ENCODE data around the gene GLG1.

GRCh38 chr16:74439685-74440084 lies 167.2 kb downstream of the GLG1 start:
- TF ChIP-seq POLR2AphosphoS5 (IDR thresholded peaks at IDR 0.05): no peak
- no peak for TF ChIP-seq EP300 (IDR thresholded peaks at IDR 0.05; ENCODE audit: low read depth)
- no peak for TF ChIP-seq CTCF (IDR thresholded peaks at IDR 0.05)
- TF ChIP-seq POLR2A (IDR thresholded peaks at IDR 0.05): no peak

Data from transverse colon (tissue), 4 donors.